ENCODE data around the gene BMPR1A.
A peak's percentile ranks its signal among the peaks of the same experiment; 100 is the strongest.

The BMPR1A gene

DNA sequence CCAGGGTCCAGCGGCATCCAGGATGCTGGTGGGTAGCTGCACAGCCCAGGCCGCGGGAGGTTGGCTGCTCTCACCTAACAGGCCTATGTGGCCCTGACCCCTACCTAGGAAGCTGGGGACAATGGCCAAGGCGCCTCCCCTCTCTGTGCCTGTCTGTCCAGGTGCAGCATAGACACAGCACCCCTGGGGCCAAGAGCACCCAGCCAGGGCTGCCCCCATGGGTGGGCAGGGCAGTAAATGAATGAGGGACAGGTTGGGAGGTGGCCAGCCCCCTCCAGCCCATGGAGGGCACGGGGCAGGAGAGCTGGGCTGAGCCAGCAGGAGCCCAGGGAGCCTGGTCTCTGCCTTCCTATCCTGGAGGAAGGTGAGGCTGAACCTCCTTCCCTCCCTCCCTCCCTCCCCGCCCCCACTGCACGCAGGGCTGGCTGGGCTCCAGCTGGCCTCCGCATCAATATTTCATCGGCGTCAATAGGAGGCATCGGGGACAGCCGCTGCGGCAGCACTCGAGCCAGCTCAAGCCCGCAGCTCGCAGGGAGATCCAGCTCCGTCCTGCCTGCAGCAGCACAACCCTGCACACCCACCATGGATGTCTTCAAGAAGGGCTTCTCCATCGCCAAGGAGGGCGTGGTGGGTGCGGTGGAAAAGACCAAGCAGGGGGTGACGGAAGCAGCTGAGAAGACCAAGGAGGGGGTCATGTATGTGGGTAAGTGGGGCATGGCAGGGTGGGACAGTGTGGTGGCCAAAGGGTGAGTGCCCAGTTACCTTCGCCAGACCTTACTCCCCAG, 201.9 kb downstream of the BMPR1A start, which contains the start of gene SNCG:
SNCG (plus strand) TSS at position 484 of the 785 bp plus-strand sequence; CDS start at position 583, 99 bp downstream.
- DNase-seq: no peak

GRCh38 chr10:86958901-86959736, 202.7 kb downstream of the BMPR1A start:
- DNase-seq: no peak

GRCh38 chr10:86959737-86960002, 203.3 kb downstream of the BMPR1A start:
- no peak for DNase-seq

- peak in 3 of 6 experiments; percentile 10 to 46 (median 19) for DNase-seq
These were observed 203.8 kb downstream of the BMPR1A start for GRCh38 chr10:86960003-86960862.

- no peak for DNase-seq
These were observed 204.5 kb downstream of the BMPR1A start for GRCh38 chr10:86960863-86961434.

DNA sequence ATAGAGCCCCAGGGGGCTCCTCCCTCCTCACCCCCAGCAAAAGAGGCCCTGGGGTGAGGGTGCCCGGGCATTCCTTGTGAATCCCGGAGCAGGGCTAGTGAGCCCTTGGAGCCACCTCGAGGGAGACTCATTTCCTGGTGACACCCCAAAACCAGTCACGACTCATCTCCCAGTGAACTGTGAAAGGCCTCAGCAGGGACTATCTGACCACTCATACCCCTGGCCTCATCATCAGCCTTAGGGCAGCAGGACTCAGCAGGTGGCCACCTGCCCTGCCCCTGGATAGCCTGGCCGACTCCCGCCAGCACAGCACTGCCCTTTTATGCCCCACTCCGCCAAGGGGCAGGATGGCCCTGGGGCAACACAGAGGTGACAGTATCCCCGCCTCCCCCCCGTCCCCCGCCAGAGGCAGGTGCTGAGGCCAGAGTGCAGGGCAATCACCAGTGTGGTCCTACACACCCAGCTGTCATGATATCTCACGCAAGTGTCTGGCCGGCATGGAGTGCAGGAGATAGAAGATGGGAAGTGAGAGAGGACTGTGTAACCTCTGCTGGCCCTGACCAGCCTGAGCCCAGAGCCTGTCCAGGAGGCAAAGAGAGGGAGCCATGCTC, 205.2 kb downstream of the BMPR1A start:
- no peak for DNase-seq

DNA sequence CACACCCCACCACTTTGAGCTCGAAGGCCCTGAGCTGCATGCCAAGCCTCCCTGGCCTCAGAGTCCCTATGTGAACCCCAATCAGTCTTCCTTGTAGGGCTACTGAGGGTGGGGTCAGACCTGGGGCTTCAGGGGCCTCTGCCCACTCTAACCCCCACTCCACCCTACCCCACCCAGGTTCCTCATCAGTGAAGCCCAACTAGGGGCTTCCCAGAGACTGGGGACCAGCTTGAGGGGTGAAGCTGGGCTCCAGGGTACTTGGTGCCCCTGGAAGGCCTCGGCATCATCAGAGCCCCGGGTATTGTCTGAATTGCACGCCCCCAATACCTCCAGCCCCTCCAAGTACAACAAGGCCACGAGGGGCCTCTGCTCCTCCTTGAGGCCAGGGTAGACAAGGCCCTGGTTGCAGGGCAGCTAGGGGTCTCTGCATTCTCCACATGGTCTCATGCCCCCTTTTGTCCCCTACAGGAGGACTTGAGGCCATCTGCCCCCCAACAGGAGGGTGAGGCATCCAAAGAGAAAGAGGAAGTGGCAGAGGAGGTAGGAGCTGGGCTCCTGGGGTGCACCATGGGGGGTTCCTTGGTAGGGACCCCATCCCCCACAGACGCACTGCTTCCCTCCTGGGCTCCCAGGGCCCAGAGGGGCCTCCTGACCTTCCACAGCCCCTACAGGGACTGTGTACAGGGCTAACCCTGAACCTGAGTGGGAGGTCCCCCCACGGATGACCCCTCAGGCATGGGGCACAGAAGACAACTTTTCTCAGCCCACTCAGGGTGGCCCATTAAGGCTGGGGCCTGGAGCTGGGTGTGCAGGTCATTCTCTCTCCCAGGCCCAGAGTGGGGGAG, 205.9 kb downstream of the BMPR1A start:
- no peak for DNase-seq

- no peak for DNase-seq
These were observed 206.5 kb downstream of the BMPR1A start for GRCh38 chr10:86962981-86963310.

GRCh38 chr10:86963341-86963919, 207.0 kb downstream of the BMPR1A start:
- DNase-seq: no peak

- no peak for DNase-seq
These were observed 207.8 kb downstream of the BMPR1A start for GRCh38 chr10:86964061-86964846.

DNA sequence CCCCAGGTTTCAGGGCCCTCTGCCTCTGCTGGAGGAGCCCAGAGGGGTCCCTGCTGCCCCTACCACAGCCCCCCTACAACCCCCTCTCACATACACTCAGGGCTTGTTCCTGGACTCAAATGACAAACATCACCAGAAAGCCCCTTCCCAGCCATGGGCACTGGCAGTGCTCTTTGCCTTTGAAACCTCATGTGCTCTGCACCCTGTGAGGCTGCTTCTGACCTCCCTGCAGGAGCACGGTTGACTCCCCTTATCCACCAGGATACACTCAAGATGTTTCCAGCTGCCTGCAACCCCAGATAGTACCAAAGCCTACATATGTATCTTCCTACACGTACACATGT, 208.4 kb downstream of the BMPR1A start:
- no peak for DNase-seq

DNA sequence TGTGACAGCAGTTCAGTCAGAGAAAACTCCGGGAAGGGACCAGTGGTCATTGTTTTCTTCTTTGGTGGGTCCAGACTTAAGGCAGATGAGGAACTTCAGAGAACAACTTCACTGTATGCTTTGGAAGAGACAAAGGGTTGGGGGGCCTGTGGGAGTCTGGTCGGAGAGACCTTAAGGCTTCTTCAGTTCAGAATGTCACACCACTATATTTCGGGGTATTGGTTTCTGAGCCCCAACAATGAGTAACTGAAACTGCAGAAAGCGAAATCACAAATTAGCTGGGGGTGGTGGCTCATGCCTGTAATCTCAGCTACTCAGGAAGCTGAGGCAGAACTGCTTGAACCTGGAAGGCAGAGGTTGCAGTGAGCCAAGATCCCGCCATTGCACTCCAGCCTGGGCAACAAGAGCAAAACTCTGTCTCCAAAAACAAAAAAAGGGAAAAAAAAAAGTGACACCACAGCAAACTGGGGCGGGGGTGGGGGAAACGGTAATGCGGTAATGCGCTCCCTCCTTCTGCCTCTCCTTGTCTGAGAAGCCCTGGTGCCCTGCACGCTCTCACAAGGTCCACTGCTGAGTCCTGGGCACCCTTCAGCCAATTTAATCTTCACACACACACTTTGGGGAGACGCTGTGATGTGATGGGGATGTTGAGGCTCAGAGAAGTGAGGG, 209.7 kb downstream of the BMPR1A start:
- peak in 1 of 6 experiments; percentile 60 for DNase-seq

DNA sequence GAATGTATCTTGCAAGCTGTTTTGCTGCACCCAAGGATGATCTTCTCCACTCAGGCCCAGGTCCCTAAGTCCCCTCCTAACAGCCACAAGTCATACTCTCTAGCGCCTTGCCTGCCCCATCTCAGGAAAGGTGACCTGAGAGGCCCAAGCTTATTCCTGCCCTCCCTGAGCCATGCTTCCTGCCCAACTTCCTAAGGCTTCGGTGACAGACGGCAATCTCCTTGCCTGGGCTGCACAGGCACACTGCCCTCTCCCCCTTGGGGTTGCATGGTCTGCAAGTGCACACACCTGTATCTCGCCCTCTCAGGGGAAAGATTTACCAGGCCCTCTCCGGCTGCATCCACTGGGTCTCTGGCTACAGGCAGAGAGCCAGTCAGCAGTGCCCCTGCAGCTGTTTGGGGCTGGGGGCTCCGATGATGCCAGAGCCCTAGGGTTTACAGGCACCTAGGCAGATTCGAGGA, 211.1 kb downstream of the BMPR1A start:
- DNase-seq: no peak

- peak in 2 of 6 experiments; percentile 16 to 35 for DNase-seq
These were observed 212.0 kb downstream of the BMPR1A start, which contains the start of gene ADIRF for GRCh38 chr10:86968271-86968993. Gene ADIRF, plus strand, starts transcription at chr10:86968482. Its CDS starts 63 bp downstream, at chr10:86968545.

DNA sequence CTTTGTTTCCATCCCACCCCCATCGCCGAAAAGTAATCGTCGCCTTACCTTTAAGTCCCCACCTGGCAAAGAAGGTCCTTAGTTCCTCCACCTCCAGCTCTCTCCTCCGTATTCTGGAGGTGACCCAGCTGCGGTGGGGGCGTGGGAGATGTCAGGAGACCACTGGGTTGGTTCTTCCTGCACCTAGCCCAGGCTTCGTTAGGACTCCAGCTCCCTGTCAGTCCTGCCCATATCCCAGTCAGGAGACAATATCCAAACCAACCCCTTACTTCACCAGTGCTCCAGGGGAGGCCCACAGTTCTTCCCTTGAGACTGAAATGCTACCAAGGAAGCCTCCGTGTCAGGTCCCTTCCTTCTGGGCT, 212.6 kb downstream of the BMPR1A start:
- no peak for DNase-seq

DNA sequence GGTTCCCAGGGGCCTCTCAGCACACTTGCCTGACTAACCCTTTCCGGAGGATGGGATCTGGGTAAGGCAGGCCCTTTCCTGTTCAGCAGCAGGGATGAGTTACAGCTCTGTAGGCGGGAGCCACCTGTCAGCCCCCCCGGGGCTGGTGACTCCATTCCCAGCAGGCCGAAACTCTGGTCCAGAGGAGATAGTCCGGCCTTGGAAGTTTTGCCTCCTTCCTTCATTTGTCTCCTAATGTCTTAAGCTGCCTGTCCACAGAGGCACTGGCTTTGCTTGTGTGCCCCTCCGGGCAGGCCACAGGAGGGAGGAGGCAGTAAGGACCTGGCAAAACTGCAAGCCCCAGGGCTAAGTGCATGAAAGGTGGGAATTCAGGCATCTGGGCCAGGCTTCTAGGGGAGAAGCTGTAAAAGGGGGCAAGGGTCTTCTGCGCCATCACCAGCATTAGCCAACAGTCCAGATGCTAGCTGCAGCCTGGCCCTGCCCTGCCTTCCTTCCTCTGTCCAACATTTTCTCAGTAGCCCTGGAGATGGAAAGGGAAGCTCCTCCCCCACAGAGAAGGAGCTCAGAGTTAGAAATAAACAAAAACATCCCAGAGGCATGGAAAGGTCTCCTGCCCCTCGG, 213.1 kb downstream of the BMPR1A start:
- no peak for DNase-seq

DNA sequence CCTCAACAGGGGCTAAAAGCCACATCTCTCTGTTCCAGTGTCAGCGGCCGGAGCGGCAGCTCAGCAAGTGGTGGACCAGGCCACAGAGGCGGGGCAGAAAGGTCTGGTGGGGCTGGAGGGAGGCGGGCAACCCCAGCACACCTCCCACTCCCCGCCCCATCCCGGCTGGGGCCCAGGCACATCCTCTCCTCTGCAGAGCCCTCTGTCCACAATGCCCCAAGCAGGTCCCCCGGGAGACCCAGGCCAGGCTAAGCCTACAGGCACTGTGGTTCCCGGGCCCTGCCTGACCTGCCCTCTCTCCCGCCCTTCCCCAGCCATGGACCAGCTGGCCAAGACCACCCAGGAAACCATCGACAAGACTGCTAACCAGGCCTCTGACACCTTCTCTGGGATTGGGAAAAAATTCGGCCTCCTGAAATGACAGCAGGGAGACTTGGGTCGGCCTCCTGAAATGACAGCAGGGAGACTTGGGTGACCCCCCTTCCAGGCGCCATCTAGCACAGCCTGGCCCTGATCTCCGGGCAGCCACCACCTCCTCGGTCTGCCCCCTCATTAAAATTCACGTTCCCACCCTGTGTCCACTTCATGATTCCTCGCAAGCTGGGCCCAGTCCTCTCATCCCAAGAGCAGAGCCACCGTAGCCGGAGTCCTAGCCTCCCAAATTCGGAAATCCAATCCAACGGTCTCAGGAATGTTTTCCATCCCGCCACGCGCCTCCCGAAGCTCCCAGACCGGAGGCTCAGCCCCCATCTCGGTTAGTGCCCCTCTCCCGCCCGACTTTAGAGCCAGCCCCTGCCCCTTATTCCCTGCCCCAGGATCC, 214.0 kb downstream of the BMPR1A start:
- DNase-seq: peak in 1 of 6 experiments; percentile 35

- no peak for DNase-seq
These were observed 214.5 kb downstream of the BMPR1A start for GRCh38 chr10:86970982-86971231.

All from stimulated activated naive CD4-positive, alpha-beta T cell (primary cell).